GM21528 (cell line): ENCODE results near the gene SPRR5.

Experiments
- ATAC-seq: cut with Tn5 transposase; IDR thresholded peaks from one replicate; pipeline ENCODE4 v1.9.1; 2021; ENCODE audit warnings: mild to moderate bottlenecking, moderate library complexity; ENCODE audit not compliant: unreplicated experiment, low FRiP score

Gene SPRR5

DNA sequence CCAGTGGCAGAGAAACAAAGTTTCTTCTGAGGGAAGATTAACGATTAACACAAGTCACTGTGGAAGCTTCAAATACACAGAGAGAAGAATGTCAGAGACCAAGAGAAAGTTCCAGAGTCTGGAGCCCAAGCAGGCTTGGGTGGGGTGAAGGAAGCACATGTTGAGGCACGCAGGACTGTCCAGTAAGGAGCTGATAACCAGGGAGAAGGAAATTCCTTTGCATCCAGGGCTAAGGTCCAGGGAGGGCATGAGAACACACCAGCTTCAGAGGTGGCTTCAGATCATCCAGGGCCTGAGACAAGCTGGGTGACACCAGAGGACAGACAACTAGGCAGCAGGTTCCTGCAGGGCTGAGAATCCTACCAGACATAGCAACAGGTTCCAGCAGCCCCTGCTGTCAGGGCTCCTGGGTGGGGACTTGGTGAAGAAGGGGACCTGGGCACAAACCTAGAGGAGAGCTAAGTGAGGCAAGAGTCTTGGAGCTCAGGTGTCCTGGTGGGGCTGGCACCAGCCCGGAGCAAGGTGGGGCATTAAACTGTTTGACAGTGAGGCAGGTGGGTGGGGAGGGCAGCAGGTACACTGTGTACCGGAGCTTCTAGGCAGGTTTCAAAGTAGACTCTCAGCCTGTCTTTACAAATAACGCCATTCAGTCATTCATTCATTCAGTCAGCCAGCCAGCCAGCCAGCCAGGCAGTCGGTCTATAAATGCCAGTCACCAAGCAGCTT, 34.3 kb downstream of the SPRR5 start:
- no peak for ATAC-seq

GRCh38 chr1:152982076-152982475, 35.1 kb downstream of the SPRR5 start:
- ATAC-seq = no peak

GRCh38 chr1:152983234-152983633, 36.2 kb downstream of the SPRR5 start:
- no peak for ATAC-seq

- no peak for ATAC-seq
Measured at GRCh38 chr1:152983743-152984142, 36.7 kb downstream of the SPRR5 start, which contains the start of gene SPRR1A. SPRR1A (plus strand) TSS chr1:152984081; CDS start chr1:152985231, 1,150 bp downstream.

DNA sequence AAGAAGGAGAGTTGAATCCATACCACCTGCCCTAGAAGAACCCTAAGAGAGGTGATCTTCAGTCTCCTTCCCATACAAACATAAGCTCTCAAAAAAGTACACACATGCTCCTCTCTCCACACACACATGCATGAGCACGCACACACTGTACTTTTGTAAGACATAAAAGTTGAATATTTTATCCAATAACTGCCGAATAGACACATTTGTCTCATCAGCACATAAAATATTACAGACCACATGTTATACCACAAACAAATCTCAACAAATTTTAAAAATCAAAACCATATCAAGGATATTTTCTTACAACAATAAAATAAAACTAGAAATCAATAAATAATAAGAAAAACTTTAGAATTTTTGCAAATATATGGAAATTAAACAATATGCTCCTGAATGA, 39.6 kb downstream of the SPRR5 start:
- no peak for ATAC-seq

- no peak for ATAC-seq
Measured at GRCh38 chr1:152993186-152993585, 46.2 kb downstream of the SPRR5 start.

DNA sequence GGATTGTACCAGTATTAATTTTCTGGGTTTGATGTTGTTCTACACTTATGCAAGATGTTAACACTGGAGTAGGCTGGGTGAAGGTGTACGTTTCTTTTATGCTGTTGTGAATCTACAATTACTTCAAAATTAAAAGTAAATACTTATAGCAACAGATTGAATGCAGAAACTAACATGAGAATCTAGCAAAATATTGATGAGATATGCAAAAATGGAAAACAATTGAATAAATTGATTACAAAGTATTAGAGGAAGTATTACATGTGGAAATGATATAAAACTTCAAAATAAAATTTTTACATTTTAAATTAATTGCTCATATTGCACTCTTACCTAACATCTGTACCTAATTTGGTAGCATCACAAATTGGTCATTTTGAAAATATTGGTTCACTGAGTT, 48.8 kb downstream of the SPRR5 start:
- no peak for ATAC-seq

DNA sequence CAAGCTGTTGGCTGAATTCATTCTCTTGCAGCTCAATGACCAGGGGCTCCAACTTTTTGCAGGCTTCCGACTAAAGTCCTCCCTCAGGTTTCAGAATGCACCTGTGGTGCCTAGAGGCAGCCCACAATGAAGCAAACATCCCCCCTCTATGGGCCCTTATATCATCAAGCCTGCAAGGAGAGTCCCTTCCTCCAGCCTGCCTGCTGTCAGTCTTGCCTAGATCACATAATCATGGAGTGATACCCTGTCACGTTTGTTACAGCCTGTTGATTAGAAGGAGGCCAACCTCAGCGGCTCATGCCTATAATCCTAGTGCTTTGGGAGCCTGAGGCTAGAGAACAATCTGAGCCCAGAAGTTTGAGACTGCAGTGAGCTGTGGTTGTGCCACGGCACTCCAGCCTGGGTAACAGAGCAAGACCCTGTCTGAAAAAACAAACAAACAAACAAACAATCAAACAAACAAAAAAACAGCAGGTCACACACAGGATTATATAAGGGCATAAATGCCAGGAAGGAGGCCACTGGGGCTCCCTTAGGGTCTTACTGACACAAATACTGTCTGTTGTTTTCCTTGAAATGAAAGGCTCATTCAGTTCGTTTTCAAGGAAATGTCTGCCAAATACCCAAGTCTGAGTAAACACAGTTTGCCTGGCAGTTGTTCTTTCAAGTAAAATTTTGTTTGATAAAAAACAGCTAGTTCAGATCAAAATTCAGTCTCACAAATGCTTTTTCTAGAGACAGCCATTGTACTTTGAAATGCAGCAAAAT, 49.8 kb downstream of the SPRR5 start:
- no peak for ATAC-seq

DNA sequence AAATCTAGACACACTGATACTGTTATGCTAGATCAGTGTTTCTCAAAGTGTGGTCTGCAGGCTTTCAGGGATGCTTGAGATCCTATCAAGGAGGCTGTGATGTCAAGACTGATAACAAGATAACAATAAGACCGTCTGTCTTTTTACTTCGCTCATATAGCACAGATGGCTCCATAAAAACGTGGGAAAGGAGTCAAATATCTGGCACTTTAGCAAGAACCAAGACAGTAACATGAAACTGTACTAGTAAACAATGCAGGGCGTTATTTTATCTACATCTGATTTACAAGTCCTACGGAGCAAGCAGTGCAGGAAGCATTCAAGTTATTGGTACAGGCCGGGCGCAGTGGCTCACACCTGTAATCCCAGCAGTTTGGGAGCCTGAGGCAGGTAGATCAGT, 50.9 kb downstream of the SPRR5 start:
- ATAC-seq = no peak

GRCh38 chr1:152998476-152998875, 51.5 kb downstream of the SPRR5 start:
- ATAC-seq = no peak
